HepG2 (cell line): ENCODE data around the gene NOS1AP.

Experiments
- CTCF ChIP-seq: sonication (generic); formaldehyde crosslinking; IDR thresholded peaks from 2 replicates; pipeline ENCODE4 v1.5.0; 2020; ENCODE audit warnings: mild to moderate bottlenecking, missing genetic modification reagents, moderate library complexity
- HINFP ChIP-seq: sonication (generic); formaldehyde crosslinking; IDR thresholded peaks from 2 replicates; pipeline ENCODE4 v1.4.0; 2020; ENCODE audit warnings: low read depth, mild to moderate bottlenecking, missing genetic modification reagents
- ONECUT2 ChIP-seq: sonication (generic); formaldehyde crosslinking; IDR thresholded peaks from 2 replicates; pipeline ENCODE4 v1.4.0; 2020; ENCODE audit warnings: missing genetic modification reagents
- RFX1 ChIP-seq: fragments of 450-650 bp; IDR thresholded peaks from 2 replicates; pipeline ENCODE4 v1.6.1; 2017
- ZBTB34 ChIP-seq: sonication (generic); formaldehyde crosslinking; IDR thresholded peaks from 2 replicates; pipeline ENCODE4 v1.8.0; 2022; ENCODE audit warnings: mild to moderate bottlenecking, missing genetic modification reagents
- ZFP36 ChIP-seq: fragments of 150-350 bp; IDR thresholded peaks from 2 replicates; pipeline ENCODE4 v1.6.1; 2018; ENCODE audit warnings: borderline replicate concordance, low read length, low read depth; ENCODE audit not compliant: partially characterized antibody
- ZNF12 ChIP-seq: sonication (generic); formaldehyde crosslinking; IDR thresholded peaks from 2 replicates; pipeline ENCODE4 v1.5.0; 2020; ENCODE audit warnings: missing genetic modification reagents
- TF ChIP-seq, protein P1 (sequence below): IDR thresholded peaks from 2 replicates; pipeline ENCODE4 v1.6.1; 2016; ENCODE audit warnings: missing compliant biosample characterization, missing genetic modification reagents, borderline replicate concordance

DNA sequence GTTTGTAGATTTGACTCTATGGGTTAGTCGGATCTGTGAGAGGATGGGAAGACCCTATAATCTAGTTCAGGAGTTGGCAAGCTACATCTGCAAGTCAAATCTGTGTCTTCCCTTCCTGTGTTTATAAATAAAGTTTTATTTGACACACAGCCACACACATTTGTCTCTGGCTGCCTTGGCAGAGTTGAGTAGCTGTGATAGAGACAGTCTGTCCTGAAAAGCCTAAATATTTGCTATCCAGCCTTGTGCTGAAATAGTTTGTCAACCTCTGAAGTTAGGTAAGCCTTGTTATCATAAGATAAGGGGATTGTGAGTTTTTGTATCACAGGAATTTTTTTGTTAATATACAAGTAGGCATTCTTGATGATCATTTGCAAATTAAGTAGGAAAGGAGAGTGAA is 136.8 kb downstream of the NOS1AP start:
- TF ChIP-seq ZFP36 (no peak), RFX1 (no peak), ONECUT2 (no peak), ZNF12 (no peak), HINFP (CRISPR knock-in tag) (no peak), CTCF (CRISPR knock-in tag) (no peak), ZBTB34 (no peak)
- TF ChIP-seq, protein P1, sequence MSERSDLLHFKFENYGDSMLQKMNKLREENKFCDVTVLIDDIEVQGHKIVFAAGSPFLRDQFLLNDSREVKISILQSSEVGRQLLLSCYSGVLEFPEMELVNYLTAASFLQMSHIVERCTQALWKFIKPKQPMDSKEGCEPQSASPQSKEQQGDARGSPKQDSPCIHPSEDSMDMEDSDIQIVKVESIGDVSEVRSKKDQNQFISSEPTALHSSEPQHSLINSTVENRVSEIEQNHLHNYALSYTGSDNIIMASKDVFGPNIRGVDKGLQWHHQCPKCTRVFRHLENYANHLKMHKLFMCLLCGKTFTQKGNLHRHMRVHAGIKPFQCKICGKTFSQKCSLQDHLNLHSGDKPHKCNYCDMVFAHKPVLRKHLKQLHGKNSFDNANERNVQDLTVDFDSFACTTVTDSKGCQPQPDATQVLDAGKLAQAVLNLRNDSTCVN, result no peak
